GM23338 (cell line): ENCODE data around the gene NFKB1. TPM values are rescaled to one million over a fixed set of nuclear protein-coding genes. Genes with fewer than 3 reads are reported as not detected.

Source experiments
- ATAC-seq: fragments of 200-7000 bp; cut with Tn5 transposase; 3 replicates; pipeline ENCODE4 v1.9.1; 2020
- DNase-seq: peaks from one replicate; pipeline ENCODE4 v3.0.0-alpha.2; 2015; ENCODE audit warnings: low spot score
- H2AFZ ChIP-seq: fragments of 200-600 bp; sonication (generic); 2 replicates; pipeline ENCODE4 v1.8.0; 2016; ENCODE audit warnings: antibody characterized with exemption, mild to moderate bottlenecking, moderate library complexity
- H3F3A ChIP-seq: fragments of 200-600 bp; sonication (generic); replicated peaks from 2 replicates; pipeline ENCODE4 v1.8.0; 2017; ENCODE audit warnings: antibody characterized with exemption, mixed run types, low read depth
- H3K27ac ChIP-seq: fragments of 200-600 bp; sonication (generic); 2 replicates; pipeline ENCODE4 v1.6.1; 2016; ENCODE audit warnings: low read depth
- H3K27me3 ChIP-seq: fragments of 200-600 bp; sonication (generic); 2 replicates; pipeline ENCODE4 v1.8.0; 2016; ENCODE audit warnings: mild to moderate bottlenecking, mixed run types, moderate library complexity; ENCODE audit not compliant: insufficient read depth
- H3K36me3 ChIP-seq: fragments of 200-600 bp; sonication (generic); 2 replicates; pipeline ENCODE4 v1.8.0; 2016; ENCODE audit warnings: mild to moderate bottlenecking; ENCODE audit not compliant: insufficient read depth
- H3K4me1 ChIP-seq: fragments of 200-600 bp; sonication (generic); 2 replicates; pipeline ENCODE4 v1.8.0; 2016; ENCODE audit warnings: mild to moderate bottlenecking, moderate library complexity; ENCODE audit not compliant: insufficient read depth
- H3K4me2 ChIP-seq: fragments of 200-600 bp; sonication (generic); 2 replicates; pipeline ENCODE4 v1.7.1; 2017; ENCODE audit warnings: mixed run types
- H3K4me3 ChIP-seq: fragments of 200-600 bp; sonication (generic); 2 replicates; pipeline ENCODE4 v1.6.1; 2016; ENCODE audit warnings: mixed run types
- H3K79me2 ChIP-seq: fragments of 200-600 bp; sonication (generic); replicated peaks from 2 replicates; pipeline ENCODE4 v1.8.0; 2017; ENCODE audit warnings: mild to moderate bottlenecking; ENCODE audit not compliant: insufficient read depth
- H3K9me2 ChIP-seq: fragments of 200-600 bp; sonication (generic); 2 replicates; pipeline ENCODE4 v1.8.0; 2017; ENCODE audit not compliant: insufficient read depth
- H4K20me1 ChIP-seq: fragments of 200-600 bp; sonication (generic); replicated peaks from 2 replicates; pipeline ENCODE4 v1.8.0; 2017; ENCODE audit warnings: mild to moderate bottlenecking; ENCODE audit not compliant: insufficient read depth
- H3K27ac Mint-ChIP-seq: 2 replicates; pipeline ENCODE4 v1.8.0; 2020; ENCODE audit warnings: inconsistent platforms, mild to moderate bottlenecking, moderate library complexity, mixed read lengths
- H3K27me3 Mint-ChIP-seq: 3 replicates; pipeline ENCODE4 v1.8.0; 2022; ENCODE audit warnings: low read depth, mild to moderate bottlenecking, moderate library complexity, mixed read lengths, inconsistent platforms; ENCODE audit not compliant: insufficient read depth, poor library complexity
- H3K36me3 Mint-ChIP-seq: 3 replicates; pipeline ENCODE4 v1.8.0; 2021; ENCODE audit warnings: low read depth, mild to moderate bottlenecking, inconsistent platforms, moderate library complexity, mixed read lengths
- H3K4me1 Mint-ChIP-seq: 3 replicates; pipeline ENCODE4 v1.8.0; 2020; ENCODE audit warnings: mild to moderate bottlenecking, inconsistent platforms, mixed read lengths
- H3K4me3 Mint-ChIP-seq: 3 replicates; pipeline ENCODE4 v1.8.0; 2021; ENCODE audit warnings: moderate library complexity, mild to moderate bottlenecking, inconsistent platforms, mixed read lengths
- H3K9me3 Mint-ChIP-seq: 3 replicates; pipeline ENCODE4 v1.8.0; 2020; ENCODE audit warnings: moderate library complexity, mild to moderate bottlenecking, inconsistent platforms, mixed read lengths
- CREB1 ChIP-seq: fragments of 250-450 bp; sonication (Bioruptor Pico); IDR thresholded peaks from 2 replicates; pipeline ENCODE4 v1.5.0; 2020; ENCODE audit warnings: low read depth, mild to moderate bottlenecking, moderate library complexity
- CTCF ChIP-seq, 2 experiments: fragments of 200-600 bp in 1 of 2; sonication (generic) in 1 of 2; conservative IDR thresholded peaks; 2 replicates each; pipeline versions ENCODE4 v1.5.1 to v1.6.1; 2016 to 2017; ENCODE audit warnings: antibody characterized with exemption in 2 of 2, low read depth in 2 of 2, mild to moderate bottlenecking in 2 of 2, moderate library complexity in 1 of 2
- ETS1 ChIP-seq: IDR thresholded peaks from 2 replicates; pipeline ENCODE4 v1.6.1; 2016; ENCODE audit warnings: antibody characterized with exemption
- EZH2 ChIP-seq: fragments of 200-600 bp; sonication (generic); IDR thresholded peaks from one replicate; pipeline ENCODE4 v1.8.0; 2017; ENCODE audit warnings: antibody characterized with exemption, mild to moderate bottlenecking, low read depth; ENCODE audit not compliant: unreplicated experiment
- EZH2phosphoT487 ChIP-seq: fragments of 200-600 bp; sonication (generic); IDR thresholded peaks from one replicate; pipeline ENCODE4 v1.8.1; 2018; ENCODE audit warnings: antibody characterized with exemption; ENCODE audit not compliant: unreplicated experiment
- JUNB ChIP-seq: IDR thresholded peaks from one replicate; pipeline ENCODE4 v1.6.1; 2016; ENCODE audit warnings: antibody characterized with exemption; ENCODE audit not compliant: unreplicated experiment
- NANOG ChIP-seq: IDR thresholded peaks from 2 replicates; pipeline ENCODE4 v1.6.1; 2016; ENCODE audit warnings: antibody characterized with exemption, borderline replicate concordance
- POLR2AphosphoS5 ChIP-seq: IDR thresholded peaks from 2 replicates; pipeline ENCODE4 v1.6.1; 2016; ENCODE audit warnings: antibody characterized with exemption, low read depth
- REST ChIP-seq: IDR thresholded peaks from one replicate; pipeline ENCODE4 v1.6.1; 2018; ENCODE audit warnings: antibody characterized with exemption; ENCODE audit not compliant: unreplicated experiment
- STAT1 ChIP-seq: IDR thresholded peaks from one replicate; pipeline ENCODE4 v1.6.1; 2016; ENCODE audit warnings: antibody characterized with exemption; ENCODE audit not compliant: unreplicated experiment
- ZNF114 ChIP-seq: fragments of 250-450 bp; sonication (Bioruptor Pico); IDR thresholded peaks from 2 replicates; pipeline ENCODE4 v1.5.0; 2020; ENCODE audit warnings: mild to moderate bottlenecking, moderate library complexity
- ZNF331 ChIP-seq: fragments of 250-450 bp; sonication (Bioruptor Pico); IDR thresholded peaks from 2 replicates; pipeline ENCODE4 v1.5.0; 2020; ENCODE audit warnings: low read depth, mild to moderate bottlenecking, moderate library complexity
- ZNF462 ChIP-seq: fragments of 250-450 bp; sonication (Bioruptor Pico); IDR thresholded peaks from 2 replicates; pipeline ENCODE4 v1.5.0; 2020; ENCODE audit warnings: mild to moderate bottlenecking, moderate library complexity
- polyA plus RNA-seq: library from polyadenylated mRNA; unstranded; fragments of >200 nt; fragmentation: Nextera tagmentation; extraction: Ambion mirVana; gene quantifications from 2 replicates; pipeline ENCODE4 v1.2.1, GENCODE V29; 2016
- total RNA-seq: library from RNA; depleted of rRNA; stranded (reverse); fragments of >200 nt; shearing (Covaris generic); gene quantifications from 2 replicates; pipeline ENCODE4 v1.2.3, GENCODE V29; 2014

Gene NFKB1
- total and polyA plus RNA-seq, 2 experiments from 2014 or later: 0.82 to 4.6 TPM

- Mint-ChIP-seq H3K27ac (0 out of 2 replicates have a peak overlapping the region, but pooled peaks have one; percentile 7), H3K27me3 (no peaks in the 10 kb centered on the region), H3K4me3 (no peak overlapping the region), H3K9me3 (no peaks in the 10 kb centered on the region), H3K36me3 (peaks cover 6% of the 10 kb centered on the region; the same call in 2 of the 3 replicates), H3K4me1 (no peaks in the 10 kb centered on the region)
- H3K4me2 ChIP-seq: no peak overlapping the region
- H3K4me3 ChIP-seq: no peak overlapping the region
- no peak for TF ChIP-seq ZNF462 (CRISPR knock-in tag)
- no peak for TF ChIP-seq ETS1
- no peak for TF ChIP-seq ZNF114 (CRISPR knock-in tag)
- TF ChIP-seq CTCF (conservative IDR thresholded peaks at IDR 0.05; ENCODE audit: low read depth in 2 of 2): no peak
- no peak for TF ChIP-seq STAT1
- TF ChIP-seq CREB1 (CRISPR knock-in tag): no peak
- no peak for TF ChIP-seq EZH2
- no peak for TF ChIP-seq EZH2phosphoT487
- TF ChIP-seq ZNF331: no peak
- TF ChIP-seq JUNB: no peak
- TF ChIP-seq REST: no peak
- no peak for TF ChIP-seq NANOG
- no peak for TF ChIP-seq POLR2AphosphoS5
- DNase-seq (no peak), ATAC-seq (no peak)
- H3K79me2 ChIP-seq: no peaks in the 10 kb centered on the region
- H3F3A ChIP-seq: no peaks in the 10 kb centered on the region
- no peak overlapping the region for H3K27ac ChIP-seq
- no peaks in the 10 kb centered on the region for H3K27me3 ChIP-seq
- H3K36me3 ChIP-seq: peaks cover 3% of the 10 kb centered on the region; the same call in 1 of the 2 replicates
- no peaks in the 10 kb centered on the region for H4K20me1 ChIP-seq
- no peaks in the 10 kb centered on the region for H3K9me2 ChIP-seq
- no peaks in the 10 kb centered on the region for H3K4me1 ChIP-seq
- no peak overlapping the region for H2AFZ ChIP-seq
These were observed 139.5 kb downstream of the NFKB1 start for GRCh38 chr4:102640669-102641068.
